ENCODE measurements around the gene TAS1R1.

TAS1R1 gene

GRCh38 chr1:6614019-6614928, 59.2 kb downstream of the TAS1R1 start:
- DNase-seq = no peak

- DNase-seq = no peak
Measured at GRCh38 chr1:6614929-6615785, 60.0 kb downstream of the TAS1R1 start.

- no peak for DNase-seq
Measured at GRCh38 chr1:6619045-6619444, 63.9 kb downstream of the TAS1R1 start.

GRCh38 chr1:6621429-6622391, 66.6 kb downstream of the TAS1R1 start:
- no peak for DNase-seq

GRCh38 chr1:6622396-6623152, 67.5 kb downstream of the TAS1R1 start:
- no peak for DNase-seq

- no peak for DNase-seq
Measured at GRCh38 chr1:6623269-6623965, 68.3 kb downstream of the TAS1R1 start.

- DNase-seq = no peak
Measured at GRCh38 chr1:6624710-6625583, 69.8 kb downstream of the TAS1R1 start, which contains the start of gene THAP3. Gene THAP3, plus strand, starts transcription at chr1:6624868. Its CDS starts 351 bp downstream, at chr1:6625219.

- DNase-seq = no peak
Measured at GRCh38 chr1:6625584-6626149, 70.6 kb downstream of the TAS1R1 start.

GRCh38 chr1:6627031-6627430, 71.9 kb downstream of the TAS1R1 start:
- DNase-seq = no peak

GRCh38 chr1:6627841-6628545, 72.9 kb downstream of the TAS1R1 start:
- DNase-seq = no peak

- DNase-seq = no peak
Measured at GRCh38 chr1:6628971-6629479, 73.9 kb downstream of the TAS1R1 start.

Measured in SIG-M5 (cell line).